Astrocyte of the cerebellum (primary cell): ENCODE results near the gene ACTBL2.
A peak's percentile ranks its signal among the peaks of the same experiment; 100 is the strongest.

Experiments
- DNase-seq: peaks from one replicate; pipeline ENCODE4 v3.0.0-alpha.2; 2011; ENCODE audit warnings: low read depth
- H3K4me3 ChIP-seq: 2 replicates; pipeline ENCODE4 v1.5.1; 2011; ENCODE audit warnings: mild to moderate bottlenecking, low read depth, low read length, moderate library complexity
- in situ Hi-C: cut with HindIII; loops from 2 replicates; pipeline ENCODE4 v1.10.0; 2017; ENCODE audit warnings: low sequenced_read_pairs
- TF ChIP-seq, protein P1 (sequence below): IDR thresholded peaks from 2 replicates; pipeline ENCODE4 v1.5.1; 2012; ENCODE audit warnings: low read length, low read depth, moderate library complexity, mild to moderate bottlenecking; ENCODE audit errors: missing control alignments

ACTBL2 gene

DNA sequence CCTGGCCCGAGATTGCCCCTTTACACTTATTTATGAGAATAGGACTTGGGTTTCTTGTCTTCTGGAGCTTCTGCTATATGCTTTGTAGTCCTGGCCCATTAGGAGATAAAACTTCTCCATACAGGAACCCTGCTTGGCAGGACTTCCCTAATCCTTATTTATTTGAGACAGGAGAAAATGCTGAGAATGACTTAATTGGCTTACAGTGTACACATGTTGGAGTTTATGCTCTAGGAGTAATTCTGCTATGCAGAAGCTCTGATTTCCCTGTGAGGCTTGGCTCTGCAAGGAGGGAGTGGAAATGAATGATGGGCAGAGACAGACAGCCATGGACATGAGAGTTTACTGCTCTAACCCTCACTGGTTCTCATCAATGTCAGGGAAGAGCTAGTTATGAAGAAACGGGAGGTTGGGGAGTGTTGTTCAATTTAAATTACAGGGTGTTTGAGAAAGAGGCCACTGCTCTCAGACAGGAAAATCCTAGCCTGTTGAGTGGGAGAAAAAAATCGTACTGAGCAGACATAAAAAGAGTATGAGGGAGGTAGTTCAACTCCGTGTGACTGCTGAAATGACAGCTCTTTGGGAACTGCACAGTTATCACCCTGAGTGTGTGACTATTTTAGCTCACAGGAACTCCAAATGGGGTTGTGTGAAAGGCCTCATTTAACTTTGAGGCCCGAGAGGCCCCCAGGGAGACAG, 37.5 kb downstream of the ACTBL2 start:
- in situ Hi-C loops: loop anchor here (5.0 kb wide), 1 partner anchor 42 kb away; no protein-coding TSS in a partner anchor
- TF ChIP-seq, protein P1, sequence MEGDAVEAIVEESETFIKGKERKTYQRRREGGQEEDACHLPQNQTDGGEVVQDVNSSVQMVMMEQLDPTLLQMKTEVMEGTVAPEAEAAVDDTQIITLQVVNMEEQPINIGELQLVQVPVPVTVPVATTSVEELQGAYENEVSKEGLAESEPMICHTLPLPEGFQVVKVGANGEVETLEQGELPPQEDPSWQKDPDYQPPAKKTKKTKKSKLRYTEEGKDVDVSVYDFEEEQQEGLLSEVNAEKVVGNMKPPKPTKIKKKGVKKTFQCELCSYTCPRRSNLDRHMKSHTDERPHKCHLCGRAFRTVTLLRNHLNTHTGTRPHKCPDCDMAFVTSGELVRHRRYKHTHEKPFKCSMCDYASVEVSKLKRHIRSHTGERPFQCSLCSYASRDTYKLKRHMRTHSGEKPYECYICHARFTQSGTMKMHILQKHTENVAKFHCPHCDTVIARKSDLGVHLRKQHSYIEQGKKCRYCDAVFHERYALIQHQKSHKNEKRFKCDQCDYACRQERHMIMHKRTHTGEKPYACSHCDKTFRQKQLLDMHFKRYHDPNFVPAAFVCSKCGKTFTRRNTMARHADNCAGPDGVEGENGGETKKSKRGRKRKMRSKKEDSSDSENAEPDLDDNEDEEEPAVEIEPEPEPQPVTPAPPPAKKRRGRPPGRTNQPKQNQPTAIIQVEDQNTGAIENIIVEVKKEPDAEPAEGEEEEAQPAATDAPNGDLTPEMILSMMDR: no peak
- H3K4me3 ChIP-seq: no peak overlapping the region
- DNase-seq: no peak

DNA sequence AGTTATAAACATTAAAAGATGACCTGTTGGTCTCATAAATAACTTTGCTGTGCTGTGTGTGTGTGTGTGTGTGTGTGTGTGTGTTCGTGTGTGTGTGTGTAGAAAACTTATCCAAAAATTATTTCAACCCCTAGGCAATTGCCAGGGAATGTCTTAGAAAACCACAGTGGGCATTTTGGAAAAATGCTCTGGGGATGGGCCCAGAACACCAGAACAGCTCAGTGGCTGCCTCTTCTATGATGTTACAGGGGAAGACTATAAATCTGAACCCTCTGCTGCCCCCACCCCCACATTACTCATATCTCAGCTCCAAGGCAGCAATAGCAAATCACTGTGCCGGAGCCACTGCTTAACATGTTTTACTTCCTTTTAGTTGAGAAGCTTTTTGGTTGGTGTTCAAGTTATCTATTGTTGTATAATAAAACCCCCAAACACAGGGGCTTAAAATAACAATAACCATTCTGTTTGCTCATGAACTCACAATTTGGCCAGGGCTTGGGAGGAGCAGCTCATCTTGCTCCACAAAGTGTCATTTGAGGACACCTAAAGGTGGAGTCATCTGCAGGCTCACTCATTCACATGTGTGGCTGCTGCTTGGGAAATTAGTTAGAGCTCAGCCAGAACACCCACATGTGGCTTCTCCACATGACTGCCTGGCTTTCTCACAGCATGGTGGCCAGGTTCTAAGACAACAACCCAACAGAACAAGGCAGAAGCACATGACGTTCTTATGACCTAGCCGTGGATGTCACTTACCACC, 40.4 kb downstream of the ACTBL2 start:
- in situ Hi-C loops: no loop called here
- TF ChIP-seq, protein P1: no peak
- no peak overlapping the region for H3K4me3 ChIP-seq
- DNase-seq: peak; percentile 94

DNA sequence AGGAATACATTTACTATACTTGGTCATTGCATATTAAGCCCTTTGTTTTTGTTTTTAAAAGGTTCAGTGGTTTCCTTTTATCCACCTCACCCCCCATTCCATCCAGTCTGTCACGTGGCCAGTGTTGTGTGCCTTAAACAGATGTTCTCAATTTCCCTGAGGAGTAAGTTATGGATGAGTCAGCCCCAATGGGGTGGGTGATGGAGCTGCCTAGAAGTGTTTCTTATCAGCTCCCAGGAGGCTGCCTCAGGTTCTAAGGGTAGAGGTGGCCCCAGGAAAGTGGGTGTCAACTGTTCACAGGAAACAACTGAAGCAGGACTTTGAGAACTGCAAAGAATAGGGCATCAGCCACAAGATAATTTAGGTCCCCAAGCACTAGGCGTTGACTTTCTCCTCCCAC, 41.1 kb downstream of the ACTBL2 start:
- TF ChIP-seq, protein P1: no peak
- peak; percentile 96 for DNase-seq
- in situ Hi-C loops: no loop called here
- no peak overlapping the region for H3K4me3 ChIP-seq

DNA sequence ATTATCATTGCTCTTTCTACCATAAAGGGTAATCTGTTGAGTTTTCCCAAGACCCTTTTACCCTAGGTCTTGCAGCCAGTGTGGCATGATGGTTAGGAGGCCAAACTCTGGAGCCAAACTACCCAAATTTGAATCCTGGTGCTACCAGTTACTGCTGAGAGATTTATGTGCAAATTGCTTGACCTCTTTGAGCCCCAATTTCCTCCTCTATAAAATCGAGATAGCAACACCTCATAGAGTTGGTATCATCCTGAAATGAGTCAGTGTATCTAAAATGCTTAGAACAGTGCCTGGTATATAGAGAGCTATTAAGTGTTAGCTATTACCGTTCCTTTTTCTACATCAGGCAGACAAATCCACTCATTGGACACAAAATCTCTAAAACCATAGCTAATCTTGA, 43.0 kb downstream of the ACTBL2 start:
- in situ Hi-C loops: no loop called here
- no peak overlapping the region for H3K4me3 ChIP-seq
- DNase-seq: no peak
- TF ChIP-seq, protein P1: no peak

DNA sequence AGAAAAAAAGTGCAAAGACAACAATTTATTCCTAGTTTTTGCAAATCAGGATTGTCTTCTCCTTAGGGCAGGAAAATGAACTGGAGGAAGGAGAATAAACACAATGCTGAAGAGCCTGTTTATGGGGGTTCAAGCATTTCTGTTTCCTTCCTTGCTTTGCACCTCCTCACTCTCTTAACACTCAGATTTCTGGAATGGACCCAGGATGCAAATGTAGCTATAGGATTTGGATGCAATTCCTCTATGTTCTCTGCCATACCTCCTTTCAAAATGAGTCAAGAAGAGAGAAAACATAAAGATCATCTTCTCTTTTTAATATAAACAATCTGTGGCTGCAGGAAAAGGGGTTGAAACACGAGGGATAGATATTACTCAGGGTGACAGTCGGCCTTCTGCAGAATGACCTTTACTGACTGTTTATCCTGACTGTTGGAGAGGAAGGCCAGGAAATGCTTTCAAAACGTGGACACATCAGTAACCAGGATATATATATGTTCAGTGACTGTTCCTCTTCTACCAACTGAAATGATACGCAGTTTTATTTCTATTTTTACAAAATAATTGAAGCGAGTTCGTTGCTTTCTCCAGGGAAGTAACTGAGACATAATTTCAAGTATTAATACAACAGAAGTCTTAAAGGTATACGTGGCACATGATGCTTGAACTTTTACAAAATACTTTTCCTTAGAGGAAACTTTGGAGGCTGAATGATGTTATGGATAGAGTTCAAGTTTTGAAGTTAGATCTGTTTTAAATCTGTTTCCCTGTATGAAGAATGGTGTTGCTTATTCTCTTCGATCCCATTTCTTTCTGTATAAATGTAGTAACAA, 44.4 kb downstream of the ACTBL2 start:
- no peak overlapping the region for H3K4me3 ChIP-seq
- in situ Hi-C loops: no loop called here
- TF ChIP-seq, protein P1: no peak
- DNase-seq: no peak

DNA sequence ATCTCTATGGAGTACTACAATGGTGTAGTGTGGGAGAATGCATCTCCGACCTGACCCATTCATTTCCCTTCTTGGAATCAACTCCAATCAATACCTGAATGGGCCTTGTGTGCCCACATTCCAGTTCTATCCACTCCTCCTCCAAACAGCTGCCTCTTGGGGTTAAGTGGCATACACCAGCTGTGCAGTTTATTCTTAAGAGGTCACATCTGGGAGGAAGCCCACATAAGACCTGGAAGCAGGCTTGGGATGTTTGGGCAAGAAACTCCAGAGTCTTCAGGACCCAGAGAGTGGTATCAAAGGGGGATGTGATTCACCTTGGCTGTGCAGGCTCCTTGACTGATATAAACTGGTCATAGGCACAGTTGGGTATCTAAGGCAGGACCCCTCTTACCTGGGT, 46.0 kb downstream of the ACTBL2 start:
- H3K4me3 ChIP-seq: no peak overlapping the region
- in situ Hi-C loops: no loop called here

More for the DNA sequence above, 46.0 kb downstream of the ACTBL2 start:
- TF ChIP-seq, protein P1: no peak
- DNase-seq: no peak
